HepG2 (cell line): ENCODE results near the gene PHLPP2.

ENCODE experiments used
- CHD4 ChIP-seq: fragments of 200-600 bp; sonication (generic); IDR thresholded peaks from 2 replicates; pipeline ENCODE4 v1.7.0; 2017; ENCODE audit warnings: mild to moderate bottlenecking, low read length, borderline replicate concordance
- HCFC1 ChIP-seq: fragments of 150-350 bp; IDR thresholded peaks from 2 replicates; pipeline ENCODE4 v1.6.1; 2014; ENCODE audit warnings: low read depth, low read length
- JUND ChIP-seq: sonication (generic); formaldehyde crosslinking; IDR thresholded peaks from 2 replicates; pipeline ENCODE4 v1.8.0; 2022; ENCODE audit warnings: mild to moderate bottlenecking, missing genetic modification reagents
- MAZ ChIP-seq, 2 experiments: sonication (generic) in 1 of 2; formaldehyde crosslinking in 1 of 2; IDR thresholded peaks; 2 replicates each; pipeline versions ENCODE4 v1.5.0 to v1.6.1; 2012 to 2020; ENCODE audit warnings: low read depth in 2 of 2, mild to moderate bottlenecking in 2 of 2, borderline replicate concordance in 1 of 2, improper control_type of control experiment in 1 of 2, low read length in 1 of 2, missing genetic modification reagents in 1 of 2, moderate library complexity in 1 of 2
- POLR2A ChIP-seq, 2 experiments: IDR thresholded peaks; 2 replicates each; pipeline ENCODE4 v1.6.1; 2011; ENCODE audit warnings: low read depth in 2 of 2, low read length in 2 of 2, mild to moderate bottlenecking in 1 of 2, moderate library complexity in 1 of 2; ENCODE audit not compliant: insufficient read depth in 1 of 2
- SAP130 ChIP-seq: IDR thresholded peaks from 2 replicates; pipeline ENCODE4 v1.6.1; 2016; ENCODE audit warnings: low read depth
- TP53 ChIP-seq: sonication (generic); formaldehyde crosslinking; conservative IDR thresholded peaks from 2 replicates; pipeline ENCODE4 v1.4.0; 2020; ENCODE audit warnings: missing genetic modification reagents
- ZNF546 ChIP-seq: sonication (generic); formaldehyde crosslinking; conservative IDR thresholded peaks from 2 replicates; pipeline ENCODE4 v1.8.1; 2023; ENCODE audit warnings: mild to moderate bottlenecking, missing genetic modification reagents
- ZNF567 ChIP-seq: sonication (generic); formaldehyde crosslinking; IDR thresholded peaks from 2 replicates; pipeline ENCODE4 v1.8.1; 2023; ENCODE audit warnings: mild to moderate bottlenecking, missing genetic modification reagents, borderline replicate concordance
- TF ChIP-seq, protein P1 (sequence below): IDR thresholded peaks from 2 replicates; pipeline ENCODE4 v1.6.1; 2012; ENCODE audit warnings: inconsistent platforms
- TF ChIP-seq, protein P2 (sequence below): sonication (generic); formaldehyde crosslinking; IDR thresholded peaks from 2 replicates; pipeline ENCODE4 v1.8.0; 2022; ENCODE audit warnings: mild to moderate bottlenecking, missing genetic modification reagents

- TF ChIP-seq, protein P1, sequence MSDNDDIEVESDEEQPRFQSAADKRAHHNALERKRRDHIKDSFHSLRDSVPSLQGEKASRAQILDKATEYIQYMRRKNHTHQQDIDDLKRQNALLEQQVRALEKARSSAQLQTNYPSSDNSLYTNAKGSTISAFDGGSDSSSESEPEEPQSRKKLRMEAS: no peak
- TF ChIP-seq TP53 (CRISPR knock-in tag) (no peak), HCFC1 (no peak), POLR2A (IDR thresholded peaks at IDR 0.05; ENCODE audit: insufficient read depth in 1 of 2, low read depth in 2 of 2, low read length in 2 of 2) (no peak), ZNF567 (CRISPR knock-in tag) (no peak), MAZ (IDR thresholded peaks at IDR 0.05; ENCODE audit: borderline replicate concordance, low read depth, low read length) (no peak), MAZ (CRISPR knock-in tag; IDR thresholded peaks at IDR 0.05; ENCODE audit: low read depth) (no peak), CHD4 (no peak), SAP130 (CRISPR knock-in tag) (no peak), JUND (CRISPR knock-in tag) (no peak), ZNF546 (CRISPR knock-in tag) (no peak)
- TF ChIP-seq, protein P2, sequence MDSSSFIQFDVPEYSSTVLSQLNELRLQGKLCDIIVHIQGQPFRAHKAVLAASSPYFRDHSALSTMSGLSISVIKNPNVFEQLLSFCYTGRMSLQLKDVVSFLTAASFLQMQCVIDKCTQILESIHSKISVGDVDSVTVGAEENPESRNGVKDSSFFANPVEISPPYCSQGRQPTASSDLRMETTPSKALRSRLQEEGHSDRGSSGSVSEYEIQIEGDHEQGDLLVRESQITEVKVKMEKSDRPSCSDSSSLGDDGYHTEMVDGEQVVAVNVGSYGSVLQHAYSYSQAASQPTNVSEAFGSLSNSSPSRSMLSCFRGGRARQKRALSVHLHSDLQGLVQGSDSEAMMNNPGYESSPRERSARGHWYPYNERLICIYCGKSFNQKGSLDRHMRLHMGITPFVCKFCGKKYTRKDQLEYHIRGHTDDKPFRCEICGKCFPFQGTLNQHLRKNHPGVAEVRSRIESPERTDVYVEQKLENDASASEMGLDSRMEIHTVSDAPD: no peak
These were observed 8.1 kb upstream of the PHLPP2 start for GRCh38 chr16:71732587-71732986.
